ENCODE measurements around the gene ALDH3B2.

Gene ALDH3B2

GRCh38 chr11:67630943-67631331, 43.5 kb downstream of the ALDH3B2 start:
- peak overlapping the region; percentile 12 to 95 for H2BK12ac ChIP-seq (ENCODE audit: low read length in 2 of 2)
- peaks cover 0 to 20% of the 10 kb centered on the region in 2 experiments for H3K36me3 ChIP-seq (ENCODE audit: control insufficient read depth in 1 of 2, insufficient read depth in 2 of 2, low read depth in 1 of 2, low read length in 2 of 2)
- H2AK5ac ChIP-seq (ENCODE audit: low read length, severe bottlenecking) = peak overlapping the region; percentile 60
- H2AFZ ChIP-seq (ENCODE audit: low read depth, low read length) = peak overlapping the region; percentile 97
- H3K4ac ChIP-seq (ENCODE audit: low read depth in 1 of 2, low read length in 2 of 2) = peak overlapping the region in 1 of 2 experiments; percentile 22
- no peak overlapping the region for H3K23ac ChIP-seq (ENCODE audit: low read length in 2 of 2)
- peak overlapping the region; percentile 82 for H3K9ac ChIP-seq (ENCODE audit: low read length)
- H2BK15ac ChIP-seq (ENCODE audit: low read depth, poor library complexity, severe bottlenecking) = no peak overlapping the region
- peak overlapping the region; percentile 71 for H4K8ac ChIP-seq (ENCODE audit: low read length)
- peak overlapping the region; percentile 73 for H3K4me2 ChIP-seq (ENCODE audit: low read length, poor library complexity, severe bottlenecking)
- peak overlapping the region; percentile 46 for H3K27ac ChIP-seq (ENCODE audit: low read length, poor library complexity, severe bottlenecking)
- no peak overlapping the region for H2BK120ac ChIP-seq (ENCODE audit: low read depth, low read length)
- peak overlapping the region; percentile 65 for H4K91ac ChIP-seq (ENCODE audit: low read length)
- H3K14ac ChIP-seq (ENCODE audit: low read length in 2 of 2) = peak overlapping the region in 1 of 2 experiments; percentile 13
- peaks cover 21% of the 10 kb centered on the region for H3K4me1 ChIP-seq (ENCODE audit: control insufficient read depth, insufficient read depth, low read depth, low read length)
- no peaks in the 10 kb centered on the region for H3K9me3 ChIP-seq (ENCODE audit: control insufficient read depth, low read length)
- DNase-seq = no peak
- no peaks in the 10 kb centered on the region for H3K79me1 ChIP-seq (replicated peaks; ENCODE audit: low read length, poor library complexity, severe bottlenecking)
- peaks cover 5 to 20% of the 10 kb centered on the region in 2 experiments for H3K27me3 ChIP-seq (ENCODE audit: control insufficient read depth in 1 of 2, insufficient read depth in 1 of 2, low read length in 2 of 2)
- peak overlapping the region; percentile 17 to 79 for H3K18ac ChIP-seq (ENCODE audit: low read depth in 1 of 2, low read length in 2 of 2)
- H2BK5ac ChIP-seq (ENCODE audit: low read depth, low read length, poor library complexity, severe bottlenecking) = no peak overlapping the region
- 70% methylated on average over 11 of the region's 16 CpGs for WGBS
- H3K4me3 ChIP-seq (ENCODE audit: insufficient read depth in 1 of 2, low read depth in 1 of 2, low read length in 2 of 2) = peak overlapping the region; percentile 62 to 82

GRCh38 chr11:67630228-67630942, 44.0 kb downstream of the ALDH3B2 start:
- H2BK12ac ChIP-seq (ENCODE audit: low read length in 2 of 2) = peak overlapping the region in 1 of 2 experiments; percentile 95
- H3K23ac ChIP-seq (ENCODE audit: low read length in 2 of 2) = no peak overlapping the region
- peak overlapping the region in 1 of 2 experiments; percentile 29 for H3K14ac ChIP-seq (ENCODE audit: low read length in 2 of 2)
- H2AK5ac ChIP-seq (ENCODE audit: low read length, severe bottlenecking) = peak overlapping the region; percentile 47
- peaks cover 21% of the 10 kb centered on the region for H3K4me1 ChIP-seq (ENCODE audit: control insufficient read depth, insufficient read depth, low read depth, low read length)
- H2BK15ac ChIP-seq (ENCODE audit: low read depth, poor library complexity, severe bottlenecking) = peak overlapping the region; percentile 15
- no peaks in the 10 kb centered on the region for H3K9me3 ChIP-seq (ENCODE audit: control insufficient read depth, low read length)
- H2BK120ac ChIP-seq (ENCODE audit: low read depth, low read length) = no peak overlapping the region
- peak overlapping the region; percentile 73 for H3K4me2 ChIP-seq (ENCODE audit: low read length, poor library complexity, severe bottlenecking)
- peak overlapping the region; percentile 65 for H4K91ac ChIP-seq (ENCODE audit: low read length)
- H4K8ac ChIP-seq (ENCODE audit: low read length) = peak overlapping the region; percentile 71
- H3K79me1 ChIP-seq (replicated peaks; ENCODE audit: low read length, poor library complexity, severe bottlenecking) = no peaks in the 10 kb centered on the region
- H3K4ac ChIP-seq (ENCODE audit: low read depth in 1 of 2, low read length in 2 of 2) = peak overlapping the region in 1 of 2 experiments; percentile 22
- H3K27ac ChIP-seq (ENCODE audit: low read length, poor library complexity, severe bottlenecking) = peak overlapping the region; percentile 69
- peaks cover 5 to 20% of the 10 kb centered on the region in 2 experiments for H3K27me3 ChIP-seq (ENCODE audit: control insufficient read depth in 1 of 2, insufficient read depth in 1 of 2, low read length in 2 of 2)
- WGBS = under 1% methylated on average over 39 of the region's 70 CpGs
- DNase-seq = peak; percentile 97
- H3K36me3 ChIP-seq (ENCODE audit: control insufficient read depth in 1 of 2, insufficient read depth in 2 of 2, low read depth in 1 of 2, low read length in 2 of 2) = peaks cover 0 to 20% of the 10 kb centered on the region in 2 experiments
- H3K4me3 ChIP-seq (ENCODE audit: insufficient read depth in 1 of 2, low read depth in 1 of 2, low read length in 2 of 2) = peak overlapping the region; percentile 62 to 82
- peak overlapping the region; percentile 26 to 79 for H3K18ac ChIP-seq (ENCODE audit: low read depth in 1 of 2, low read length in 2 of 2)
- H2AFZ ChIP-seq (ENCODE audit: low read depth, low read length) = peak overlapping the region; percentile 97
- H2BK5ac ChIP-seq (ENCODE audit: low read depth, low read length, poor library complexity, severe bottlenecking) = peak overlapping the region; percentile 39
- peak overlapping the region; percentile 82 for H3K9ac ChIP-seq (ENCODE audit: low read length)

- Histone ChIP-seq H4K91ac (ENCODE audit: low read length) (peak within 1 kb of the TSS; percentile 70), H3K9me3 (ENCODE audit: control insufficient read depth, low read length) (no peaks in the 10 kb centered on the region), H3K18ac (ENCODE audit: low read depth in 1 of 2, low read length in 2 of 2) (peak within 1 kb of the TSS; percentile 26 to 98), H3K79me1 (replicated peaks; ENCODE audit: low read length, poor library complexity, severe bottlenecking) (no peaks in the 10 kb centered on the region), H3K14ac (ENCODE audit: low read length in 2 of 2) (peak within 1 kb of the TSS in 1 of 2 experiments; percentile 90), H3K9ac (ENCODE audit: low read length) (peak within 1 kb of the TSS; percentile 82), H2BK5ac (ENCODE audit: low read depth, low read length, poor library complexity, severe bottlenecking) (peak within 1 kb of the TSS; percentile 58), H3K27me3 (ENCODE audit: control insufficient read depth in 1 of 2, insufficient read depth in 1 of 2, low read length in 2 of 2) (peaks cover 5 to 12% of the 10 kb centered on the region in 2 experiments), H2AFZ (ENCODE audit: low read depth, low read length) (peak within 1 kb of the TSS; percentile 97), H3K23ac (ENCODE audit: low read length in 2 of 2) (peak within 1 kb of the TSS in 1 of 2 experiments; percentile 60), H3K4me2 (ENCODE audit: low read length, poor library complexity, severe bottlenecking) (peak within 1 kb of the TSS; percentile 91), H4K8ac (ENCODE audit: low read length) (peak within 1 kb of the TSS; percentile 71), H3K4me1 (ENCODE audit: control insufficient read depth, insufficient read depth, low read depth, low read length) (peaks cover 21% of the 10 kb centered on the region), H3K36me3 (ENCODE audit: control insufficient read depth in 1 of 2, insufficient read depth in 2 of 2, low read depth in 1 of 2, low read length in 2 of 2) (peaks cover 0 to 20% of the 10 kb centered on the region in 2 experiments), H3K4ac (ENCODE audit: low read depth in 1 of 2, low read length in 2 of 2) (peak within 1 kb of the TSS; percentile 71 to 75), H2AK5ac (ENCODE audit: low read length, severe bottlenecking) (peak within 1 kb of the TSS; percentile 47), H2BK12ac (ENCODE audit: low read length in 2 of 2) (peak within 1 kb of the TSS in 1 of 2 experiments; percentile 95), H3K4me3 (ENCODE audit: insufficient read depth in 1 of 2, low read depth in 1 of 2, low read length in 2 of 2) (peak within 1 kb of the TSS; percentile 65 to 82), H3K27ac (ENCODE audit: low read length, poor library complexity, severe bottlenecking) (peak within 1 kb of the TSS; percentile 69), H2BK15ac (ENCODE audit: low read depth, poor library complexity, severe bottlenecking) (peak within 1 kb of the TSS; percentile 70), H2BK120ac (ENCODE audit: low read depth, low read length) (no peak within 1 kb of the TSS)
- under 1% methylated on average over 78 of the region's 102 CpGs for WGBS
- DNase-seq = peak; percentile 84
Measured at GRCh38 chr11:67629386-67630227, 44.8 kb downstream of the ALDH3B2 start, which contains the start of gene NUDT8. TSS of gene NUDT8 (minus strand) at chr11:67629937. CDS start at chr11:67629911, 26 bp downstream.
